WTC11 (cell line): ENCODE measurements around the gene ADAMTS15. TPM values are rescaled to one million over a fixed set of nuclear protein-coding genes. Genes with fewer than 3 reads are reported as not detected.

ENCODE experiments used
- ATAC-seq: fragments of 200-7000 bp; cut with Tn5 transposase; 2 replicates; pipeline ENCODE4 v1.10.0; 2021; ENCODE audit warnings: mild to moderate bottlenecking, moderate library complexity
- CTCF ChIA-PET: fragments of 300-600 bp; sonication (Branson Sonifier 250); formaldehyde crosslinking; loops from one replicate; lab custom pipeline; 2021; ENCODE audit warnings: antibody characterized with exemption; lab: Charles Lee
- POLR2A ChIA-PET: fragments of 350-600 bp; sonication (Branson Sonifier 250); formaldehyde crosslinking; loops from one replicate; lab custom pipeline; 2021; ENCODE audit warnings: antibody characterized with exemption; lab: Charles Lee
- DNase-seq: peaks from one replicate; pipeline ENCODE4 v3.0.0; 2021; ENCODE audit warnings: low spot score
- H3K27ac Mint-ChIP-seq: 2 replicates; pipeline ENCODE4 v1.8.0; 2021; ENCODE audit warnings: mixed read lengths
- H3K27me3 Mint-ChIP-seq: 2 replicates; pipeline ENCODE4 v1.8.0; 2021; ENCODE audit warnings: low read depth, mild to moderate bottlenecking, moderate library complexity, mixed read lengths
- H3K36me3 Mint-ChIP-seq: 2 replicates; pipeline ENCODE4 v1.8.0; 2021; ENCODE audit warnings: mixed read lengths
- H3K4me1 Mint-ChIP-seq: 2 replicates; pipeline ENCODE4 v1.8.0; 2022; ENCODE audit warnings: mixed read lengths
- H3K4me3 Mint-ChIP-seq: 2 replicates; pipeline ENCODE4 v1.8.0; 2021; ENCODE audit warnings: mild to moderate bottlenecking, moderate library complexity, mixed read lengths
- H3K9me3 Mint-ChIP-seq: 2 replicates; pipeline ENCODE4 v1.8.0; 2021; ENCODE audit warnings: mixed read lengths
- ATF1 ChIP-seq: sonication (generic); formaldehyde crosslinking; IDR thresholded peaks from 2 replicates; pipeline ENCODE4 v1.8.1; 2023; ENCODE audit warnings: mild to moderate bottlenecking, moderate library complexity, missing genetic modification reagents
- CBFB ChIP-seq: sonication (generic); formaldehyde crosslinking; IDR thresholded peaks from 2 replicates; pipeline ENCODE4 v1.8.1; 2022; ENCODE audit warnings: mild to moderate bottlenecking, low read depth, missing genetic modification reagents
- ESRRA ChIP-seq: sonication (generic); formaldehyde crosslinking; IDR thresholded peaks from 2 replicates; pipeline ENCODE4 v1.8.1; 2022; ENCODE audit warnings: mild to moderate bottlenecking, missing genetic modification reagents, borderline replicate concordance
- ETV6 ChIP-seq: sonication (generic); formaldehyde crosslinking; IDR thresholded peaks from 2 replicates; pipeline ENCODE4 v1.8.1; 2022; ENCODE audit warnings: mild to moderate bottlenecking, missing genetic modification reagents
- FOXP1 ChIP-seq: sonication (generic); formaldehyde crosslinking; IDR thresholded peaks from 2 replicates; pipeline ENCODE4 v1.8.0; 2022; ENCODE audit warnings: missing genetic modification reagents, mild to moderate bottlenecking, moderate library complexity, borderline replicate concordance
- JAZF1 ChIP-seq: fragments of 250-450 bp; sonication (Bioruptor Pico); IDR thresholded peaks from 2 replicates; pipeline ENCODE4 v1.9.0; 2021; ENCODE audit warnings: moderate library complexity, mild to moderate bottlenecking, inconsistent platforms
- MXD4 ChIP-seq: fragments of 250-450 bp; sonication (Bioruptor Pico); IDR thresholded peaks from 2 replicates; pipeline ENCODE4 v1.8.0; 2021; ENCODE audit warnings: mild to moderate bottlenecking, moderate library complexity, borderline replicate concordance
- MYBL2 ChIP-seq: sonication (generic); formaldehyde crosslinking; IDR thresholded peaks from 2 replicates; pipeline ENCODE4 v1.8.1; 2023; ENCODE audit warnings: mild to moderate bottlenecking, moderate library complexity, missing genetic modification reagents
- NR2C2 ChIP-seq: sonication (generic); formaldehyde crosslinking; IDR thresholded peaks from 2 replicates; pipeline ENCODE4 v1.8.0; 2022; ENCODE audit warnings: mild to moderate bottlenecking, missing genetic modification reagents
- ZNF121 ChIP-seq: sonication (generic); formaldehyde crosslinking; IDR thresholded peaks from 2 replicates; pipeline ENCODE4 v1.8.0; 2023; ENCODE audit warnings: missing genetic modification reagents
- ZNF232 ChIP-seq: sonication (generic); formaldehyde crosslinking; IDR thresholded peaks from 2 replicates; pipeline ENCODE4 v1.8.0; 2022; ENCODE audit warnings: mild to moderate bottlenecking, missing genetic modification reagents
- ZNF396 ChIP-seq: fragments of 250-450 bp; sonication (Bioruptor Pico); IDR thresholded peaks from 2 replicates; pipeline ENCODE4 v1.8.0; 2021; ENCODE audit warnings: mild to moderate bottlenecking, moderate library complexity, borderline replicate concordance
- ZNF416 ChIP-seq: fragments of 250-450 bp; sonication (Bioruptor Pico); IDR thresholded peaks from 2 replicates; pipeline ENCODE4 v1.9.0; 2021; ENCODE audit warnings: mild to moderate bottlenecking, inconsistent platforms
- ZNF671 ChIP-seq: fragments of 250-450 bp; sonication (Bioruptor Pico); IDR thresholded peaks from 2 replicates; pipeline ENCODE4 v1.8.0; 2021; ENCODE audit warnings: mild to moderate bottlenecking
- total RNA-seq: library from RNA; stranded (reverse); gene quantifications from 3 replicates; pipeline ENCODE4 v1.2.3, GENCODE V29; 2021
- TF ChIP-seq, protein P1 (sequence below): sonication (generic); formaldehyde crosslinking; IDR thresholded peaks from 2 replicates; pipeline ENCODE4 v1.8.0; 2022; ENCODE audit warnings: mild to moderate bottlenecking, missing genetic modification reagents
- TF ChIP-seq, protein P2 (sequence below): sonication (generic); formaldehyde crosslinking; IDR thresholded peaks from 2 replicates; pipeline ENCODE4 v1.8.1; 2022; ENCODE audit warnings: mild to moderate bottlenecking, moderate library complexity, missing genetic modification reagents
- TF ChIP-seq, protein P3 (sequence below): sonication (generic); formaldehyde crosslinking; IDR thresholded peaks from 2 replicates; pipeline ENCODE4 v1.8.0; 2022; ENCODE audit warnings: missing genetic modification reagents
- TF ChIP-seq, protein P4 (sequence below): sonication (generic); formaldehyde crosslinking; IDR thresholded peaks from 2 replicates; pipeline ENCODE4 v1.8.1; 2023; ENCODE audit warnings: mild to moderate bottlenecking, missing genetic modification reagents, borderline replicate concordance
- TF ChIP-seq, protein P5 (sequence below): fragments of 250-450 bp; sonication (Bioruptor Pico); IDR thresholded peaks from 2 replicates; pipeline ENCODE4 v1.9.0; 2021; ENCODE audit warnings: mild to moderate bottlenecking, borderline replicate concordance

The ADAMTS15 gene
- total RNA-seq, 1 experiment from 2014 or later = 3.7 TPM

DNA sequence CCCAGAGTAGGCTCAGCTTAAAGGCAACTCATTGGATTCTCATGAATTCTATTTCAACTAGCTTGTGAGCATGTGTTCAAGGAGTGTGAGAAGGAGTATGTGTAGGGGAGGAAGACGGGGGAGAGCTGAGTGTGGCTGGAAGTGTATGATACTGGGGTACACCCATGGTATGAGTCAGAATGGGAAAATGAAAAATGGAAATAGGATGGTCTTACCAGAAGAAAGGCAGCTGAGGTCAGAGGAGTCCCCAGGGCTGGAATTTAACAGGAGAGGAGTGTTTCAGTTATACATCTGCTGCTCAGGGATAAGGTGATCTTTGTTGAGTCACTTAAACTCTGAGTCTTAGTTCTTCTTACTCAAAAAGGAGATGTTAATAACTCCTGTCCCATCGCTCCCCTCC, 6.7 kb upstream of the ADAMTS15 start (continued):
- TF ChIP-seq, protein P1, sequence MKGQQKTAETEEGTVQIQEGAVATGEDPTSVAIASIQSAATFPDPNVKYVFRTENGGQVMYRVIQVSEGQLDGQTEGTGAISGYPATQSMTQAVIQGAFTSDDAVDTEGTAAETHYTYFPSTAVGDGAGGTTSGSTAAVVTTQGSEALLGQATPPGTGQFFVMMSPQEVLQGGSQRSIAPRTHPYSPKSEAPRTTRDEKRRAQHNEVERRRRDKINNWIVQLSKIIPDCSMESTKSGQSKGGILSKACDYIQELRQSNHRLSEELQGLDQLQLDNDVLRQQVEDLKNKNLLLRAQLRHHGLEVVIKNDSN = no peak
- TF ChIP-seq ZNF671 (CRISPR knock-in tag) = no peak

DNA sequence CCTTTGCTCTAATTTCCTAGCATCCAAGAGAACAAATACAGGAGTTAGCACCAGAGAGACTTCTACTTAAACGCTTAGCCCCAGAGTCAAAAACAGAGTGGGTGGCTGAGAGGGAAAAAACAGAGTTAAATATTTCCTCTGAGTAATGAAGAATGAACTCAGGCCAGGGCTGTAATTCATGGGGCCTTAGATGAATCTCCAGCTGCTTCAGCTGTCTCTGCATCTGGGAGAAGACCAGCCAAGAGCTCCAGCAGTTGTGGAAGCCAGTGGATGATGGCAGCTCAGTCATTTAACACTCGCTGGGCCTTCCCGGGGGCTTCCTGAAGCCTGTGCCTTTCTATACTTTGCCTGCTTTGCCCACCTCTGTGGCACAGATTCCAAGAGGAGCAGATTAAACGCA, 5.7 kb upstream of the ADAMTS15 start:
- Mint-ChIP-seq H3K36me3 (no peaks in the 10 kb centered on the region; the same call in 1 of the 2 replicates), H3K4me3 (no peak overlapping the region), H3K27me3 (peaks cover 50% of the 10 kb centered on the region), H3K9me3 (peaks cover 14% of the 10 kb centered on the region), H3K27ac (no peak overlapping the region), H3K4me1 (no peaks in the 10 kb centered on the region)
- ChIA-PET CTCF (interaction anchor here (1.0 to 3.1 kb wide), 3 partner anchors 19 to 474 kb away, joined by 3 to 13 read pairs (median 4); partner anchors contain the start of gene SNX19), POLR2A (no interaction called here)
- DNase-seq (no peak), ATAC-seq (no peak)
- TF ChIP-seq ZNF396 (CRISPR knock-in tag) (no peak), ZNF416 (no peak), ZNF121 (CRISPR knock-in tag) (no peak), ESRRA (CRISPR knock-in tag) (no peak), MYBL2 (CRISPR knock-in tag) (no peak), JAZF1 (CRISPR knock-in tag) (no peak), NR2C2 (CRISPR knock-in tag) (no peak), ZNF232 (CRISPR knock-in tag) (no peak)
- TF ChIP-seq, protein P2, sequence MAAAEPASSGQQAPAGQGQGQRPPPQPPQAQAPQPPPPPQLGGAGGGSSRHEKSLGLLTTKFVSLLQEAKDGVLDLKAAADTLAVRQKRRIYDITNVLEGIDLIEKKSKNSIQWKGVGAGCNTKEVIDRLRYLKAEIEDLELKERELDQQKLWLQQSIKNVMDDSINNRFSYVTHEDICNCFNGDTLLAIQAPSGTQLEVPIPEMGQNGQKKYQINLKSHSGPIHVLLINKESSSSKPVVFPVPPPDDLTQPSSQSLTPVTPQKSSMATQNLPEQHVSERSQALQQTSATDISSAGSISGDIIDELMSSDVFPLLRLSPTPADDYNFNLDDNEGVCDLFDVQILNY (CRISPR knock-in tag) = no peak
- TF ChIP-seq, protein P3, sequence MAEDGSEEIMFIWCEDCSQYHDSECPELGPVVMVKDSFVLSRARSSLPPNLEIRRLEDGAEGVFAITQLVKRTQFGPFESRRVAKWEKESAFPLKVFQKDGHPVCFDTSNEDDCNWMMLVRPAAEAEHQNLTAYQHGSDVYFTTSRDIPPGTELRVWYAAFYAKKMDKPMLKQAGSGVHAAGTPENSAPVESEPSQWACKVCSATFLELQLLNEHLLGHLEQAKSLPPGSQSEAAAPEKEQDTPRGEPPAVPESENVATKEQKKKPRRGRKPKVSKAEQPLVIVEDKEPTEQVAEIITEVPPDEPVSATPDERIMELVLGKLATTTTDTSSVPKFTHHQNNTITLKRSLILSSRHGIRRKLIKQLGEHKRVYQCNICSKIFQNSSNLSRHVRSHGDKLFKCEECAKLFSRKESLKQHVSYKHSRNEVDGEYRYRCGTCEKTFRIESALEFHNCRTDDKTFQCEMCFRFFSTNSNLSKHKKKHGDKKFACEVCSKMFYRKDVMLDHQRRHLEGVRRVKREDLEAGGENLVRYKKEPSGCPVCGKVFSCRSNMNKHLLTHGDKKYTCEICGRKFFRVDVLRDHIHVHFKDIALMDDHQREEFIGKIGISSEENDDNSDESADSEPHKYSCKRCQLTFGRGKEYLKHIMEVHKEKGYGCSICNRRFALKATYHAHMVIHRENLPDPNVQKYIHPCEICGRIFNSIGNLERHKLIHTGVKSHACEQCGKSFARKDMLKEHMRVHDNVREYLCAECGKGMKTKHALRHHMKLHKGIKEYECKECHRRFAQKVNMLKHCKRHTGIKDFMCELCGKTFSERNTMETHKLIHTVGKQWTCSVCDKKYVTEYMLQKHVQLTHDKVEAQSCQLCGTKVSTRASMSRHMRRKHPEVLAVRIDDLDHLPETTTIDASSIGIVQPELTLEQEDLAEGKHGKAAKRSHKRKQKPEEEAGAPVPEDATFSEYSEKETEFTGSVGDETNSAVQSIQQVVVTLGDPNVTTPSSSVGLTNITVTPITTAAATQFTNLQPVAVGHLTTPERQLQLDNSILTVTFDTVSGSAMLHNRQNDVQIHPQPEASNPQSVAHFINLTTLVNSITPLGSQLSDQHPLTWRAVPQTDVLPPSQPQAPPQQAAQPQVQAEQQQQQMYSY (CRISPR knock-in tag) = no peak

DNA sequence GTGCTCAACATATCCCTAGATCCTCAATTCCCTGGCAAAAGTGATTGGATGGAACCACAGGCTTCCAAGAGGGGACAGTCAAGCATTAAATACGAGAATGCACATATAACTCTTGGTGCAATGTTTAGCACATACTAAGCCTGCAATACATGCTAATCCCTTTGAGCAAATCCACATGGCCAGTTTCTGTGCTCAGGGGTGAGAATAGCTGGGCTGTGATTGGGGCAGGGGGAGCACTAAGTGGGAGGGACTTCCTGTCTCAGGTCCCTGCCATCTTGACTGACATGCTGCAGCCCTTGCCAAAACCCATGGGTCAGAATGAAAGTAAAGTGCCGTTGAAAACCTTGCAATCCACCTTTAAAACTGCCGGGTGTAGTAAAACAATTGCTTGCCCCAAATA, 2.7 kb upstream of the ADAMTS15 start:
- H3K27ac Mint-ChIP-seq = no peak overlapping the region
- H3K27me3 Mint-ChIP-seq = peaks cover 68% of the 10 kb centered on the region
- no peak overlapping the region for H3K4me3 Mint-ChIP-seq
- peaks cover 10% of the 10 kb centered on the region for H3K4me1 Mint-ChIP-seq
- H3K9me3 Mint-ChIP-seq = peaks cover 9% of the 10 kb centered on the region
- ATAC-seq (no peak), DNase-seq (no peak)
- no peaks in the 10 kb centered on the region for H3K36me3 Mint-ChIP-seq
- ChIA-PET POLR2A (no interaction called here), CTCF (interaction anchor here (1.3 kb wide), 1 partner anchor 11 kb away, joined by 3 read pairs; no protein-coding TSS in a partner anchor)
- no peak for TF ChIP-seq ETV6 (CRISPR knock-in tag)
- no peak for TF ChIP-seq ZNF121 (CRISPR knock-in tag)
- no peak for TF ChIP-seq MXD4 (CRISPR knock-in tag)
- no peak for TF ChIP-seq CBFB (CRISPR knock-in tag)
- TF ChIP-seq, protein P4, sequence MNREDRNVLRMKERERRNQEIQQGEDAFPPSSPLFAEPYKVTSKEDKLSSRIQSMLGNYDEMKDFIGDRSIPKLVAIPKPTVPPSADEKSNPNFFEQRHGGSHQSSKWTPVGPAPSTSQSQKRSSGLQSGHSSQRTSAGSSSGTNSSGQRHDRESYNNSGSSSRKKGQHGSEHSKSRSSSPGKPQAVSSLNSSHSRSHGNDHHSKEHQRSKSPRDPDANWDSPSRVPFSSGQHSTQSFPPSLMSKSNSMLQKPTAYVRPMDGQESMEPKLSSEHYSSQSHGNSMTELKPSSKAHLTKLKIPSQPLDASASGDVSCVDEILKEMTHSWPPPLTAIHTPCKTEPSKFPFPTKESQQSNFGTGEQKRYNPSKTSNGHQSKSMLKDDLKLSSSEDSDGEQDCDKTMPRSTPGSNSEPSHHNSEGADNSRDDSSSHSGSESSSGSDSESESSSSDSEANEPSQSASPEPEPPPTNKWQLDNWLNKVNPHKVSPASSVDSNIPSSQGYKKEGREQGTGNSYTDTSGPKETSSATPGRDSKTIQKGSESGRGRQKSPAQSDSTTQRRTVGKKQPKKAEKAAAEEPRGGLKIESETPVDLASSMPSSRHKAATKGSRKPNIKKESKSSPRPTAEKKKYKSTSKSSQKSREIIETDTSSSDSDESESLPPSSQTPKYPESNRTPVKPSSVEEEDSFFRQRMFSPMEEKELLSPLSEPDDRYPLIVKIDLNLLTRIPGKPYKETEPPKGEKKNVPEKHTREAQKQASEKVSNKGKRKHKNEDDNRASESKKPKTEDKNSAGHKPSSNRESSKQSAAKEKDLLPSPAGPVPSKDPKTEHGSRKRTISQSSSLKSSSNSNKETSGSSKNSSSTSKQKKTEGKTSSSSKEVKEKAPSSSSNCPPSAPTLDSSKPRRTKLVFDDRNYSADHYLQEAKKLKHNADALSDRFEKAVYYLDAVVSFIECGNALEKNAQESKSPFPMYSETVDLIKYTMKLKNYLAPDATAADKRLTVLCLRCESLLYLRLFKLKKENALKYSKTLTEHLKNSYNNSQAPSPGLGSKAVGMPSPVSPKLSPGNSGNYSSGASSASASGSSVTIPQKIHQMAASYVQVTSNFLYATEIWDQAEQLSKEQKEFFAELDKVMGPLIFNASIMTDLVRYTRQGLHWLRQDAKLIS (CRISPR knock-in tag) = no peak
- no peak for TF ChIP-seq FOXP1 (CRISPR knock-in tag)
- no peak for TF ChIP-seq ATF1 (CRISPR knock-in tag)
- TF ChIP-seq NR2C2 (CRISPR knock-in tag) = no peak
- TF ChIP-seq MYBL2 (CRISPR knock-in tag) = no peak
- TF ChIP-seq, protein P5, sequence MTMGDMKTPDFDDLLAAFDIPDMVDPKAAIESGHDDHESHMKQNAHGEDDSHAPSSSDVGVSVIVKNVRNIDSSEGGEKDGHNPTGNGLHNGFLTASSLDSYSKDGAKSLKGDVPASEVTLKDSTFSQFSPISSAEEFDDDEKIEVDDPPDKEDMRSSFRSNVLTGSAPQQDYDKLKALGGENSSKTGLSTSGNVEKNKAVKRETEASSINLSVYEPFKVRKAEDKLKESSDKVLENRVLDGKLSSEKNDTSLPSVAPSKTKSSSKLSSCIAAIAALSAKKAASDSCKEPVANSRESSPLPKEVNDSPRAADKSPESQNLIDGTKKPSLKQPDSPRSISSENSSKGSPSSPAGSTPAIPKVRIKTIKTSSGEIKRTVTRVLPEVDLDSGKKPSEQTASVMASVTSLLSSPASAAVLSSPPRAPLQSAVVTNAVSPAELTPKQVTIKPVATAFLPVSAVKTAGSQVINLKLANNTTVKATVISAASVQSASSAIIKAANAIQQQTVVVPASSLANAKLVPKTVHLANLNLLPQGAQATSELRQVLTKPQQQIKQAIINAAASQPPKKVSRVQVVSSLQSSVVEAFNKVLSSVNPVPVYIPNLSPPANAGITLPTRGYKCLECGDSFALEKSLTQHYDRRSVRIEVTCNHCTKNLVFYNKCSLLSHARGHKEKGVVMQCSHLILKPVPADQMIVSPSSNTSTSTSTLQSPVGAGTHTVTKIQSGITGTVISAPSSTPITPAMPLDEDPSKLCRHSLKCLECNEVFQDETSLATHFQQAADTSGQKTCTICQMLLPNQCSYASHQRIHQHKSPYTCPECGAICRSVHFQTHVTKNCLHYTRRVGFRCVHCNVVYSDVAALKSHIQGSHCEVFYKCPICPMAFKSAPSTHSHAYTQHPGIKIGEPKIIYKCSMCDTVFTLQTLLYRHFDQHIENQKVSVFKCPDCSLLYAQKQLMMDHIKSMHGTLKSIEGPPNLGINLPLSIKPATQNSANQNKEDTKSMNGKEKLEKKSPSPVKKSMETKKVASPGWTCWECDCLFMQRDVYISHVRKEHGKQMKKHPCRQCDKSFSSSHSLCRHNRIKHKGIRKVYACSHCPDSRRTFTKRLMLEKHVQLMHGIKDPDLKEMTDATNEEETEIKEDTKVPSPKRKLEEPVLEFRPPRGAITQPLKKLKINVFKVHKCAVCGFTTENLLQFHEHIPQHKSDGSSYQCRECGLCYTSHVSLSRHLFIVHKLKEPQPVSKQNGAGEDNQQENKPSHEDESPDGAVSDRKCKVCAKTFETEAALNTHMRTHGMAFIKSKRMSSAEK = no peak
